ENCODE results near the gene LPP. TPM values are rescaled to one million over a fixed set of nuclear protein-coding genes. Genes with fewer than 3 reads are reported as not detected.

The LPP gene
- polyA plus RNA-seq, 1 experiment, result 76.3 TPM

DNA sequence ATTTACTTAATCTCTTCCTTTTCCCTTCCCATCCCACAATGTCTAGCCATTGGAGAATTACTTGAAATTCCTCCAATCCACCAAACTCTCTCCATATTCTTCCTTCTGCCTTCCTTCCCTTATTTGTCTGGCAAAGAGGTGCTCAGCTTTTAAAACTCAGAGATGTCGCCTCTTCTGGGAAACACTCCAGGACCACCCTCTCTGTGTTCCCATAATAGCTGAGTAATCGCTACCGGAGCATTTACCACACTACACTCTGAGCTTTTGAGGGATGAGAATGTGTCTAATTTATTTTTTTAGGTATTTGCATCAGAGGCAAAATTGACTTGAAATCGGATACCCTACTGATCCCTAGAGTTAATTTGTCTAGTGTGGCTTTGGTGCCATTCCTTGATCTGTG, 772.2 kb downstream of the LPP start:
- TF ChIP-seq, protein P1, sequence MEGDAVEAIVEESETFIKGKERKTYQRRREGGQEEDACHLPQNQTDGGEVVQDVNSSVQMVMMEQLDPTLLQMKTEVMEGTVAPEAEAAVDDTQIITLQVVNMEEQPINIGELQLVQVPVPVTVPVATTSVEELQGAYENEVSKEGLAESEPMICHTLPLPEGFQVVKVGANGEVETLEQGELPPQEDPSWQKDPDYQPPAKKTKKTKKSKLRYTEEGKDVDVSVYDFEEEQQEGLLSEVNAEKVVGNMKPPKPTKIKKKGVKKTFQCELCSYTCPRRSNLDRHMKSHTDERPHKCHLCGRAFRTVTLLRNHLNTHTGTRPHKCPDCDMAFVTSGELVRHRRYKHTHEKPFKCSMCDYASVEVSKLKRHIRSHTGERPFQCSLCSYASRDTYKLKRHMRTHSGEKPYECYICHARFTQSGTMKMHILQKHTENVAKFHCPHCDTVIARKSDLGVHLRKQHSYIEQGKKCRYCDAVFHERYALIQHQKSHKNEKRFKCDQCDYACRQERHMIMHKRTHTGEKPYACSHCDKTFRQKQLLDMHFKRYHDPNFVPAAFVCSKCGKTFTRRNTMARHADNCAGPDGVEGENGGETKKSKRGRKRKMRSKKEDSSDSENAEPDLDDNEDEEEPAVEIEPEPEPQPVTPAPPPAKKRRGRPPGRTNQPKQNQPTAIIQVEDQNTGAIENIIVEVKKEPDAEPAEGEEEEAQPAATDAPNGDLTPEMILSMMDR (IDR thresholded peaks at IDR 0.05; ENCODE audit: low read depth, low read length), result no peak
- Histone ChIP-seq H3K27me3 (ENCODE audit: control insufficient read depth, insufficient read depth, low read length) (no peaks in the 10 kb centered on the region), H3K4me3 (ENCODE audit: low read depth, low read length) (no peak overlapping the region), H3K9me3 (ENCODE audit: control insufficient read depth, insufficient read depth, low read length) (no peaks in the 10 kb centered on the region), H3K27ac (ENCODE audit: low read depth, low read length) (no peak overlapping the region)
- no peak for DNase-seq (ENCODE audit: low read depth, low spot score)
- POLR2A ChIA-PET, result no interaction called here
- CTCF ChIA-PET, result no interaction called here

DNA sequence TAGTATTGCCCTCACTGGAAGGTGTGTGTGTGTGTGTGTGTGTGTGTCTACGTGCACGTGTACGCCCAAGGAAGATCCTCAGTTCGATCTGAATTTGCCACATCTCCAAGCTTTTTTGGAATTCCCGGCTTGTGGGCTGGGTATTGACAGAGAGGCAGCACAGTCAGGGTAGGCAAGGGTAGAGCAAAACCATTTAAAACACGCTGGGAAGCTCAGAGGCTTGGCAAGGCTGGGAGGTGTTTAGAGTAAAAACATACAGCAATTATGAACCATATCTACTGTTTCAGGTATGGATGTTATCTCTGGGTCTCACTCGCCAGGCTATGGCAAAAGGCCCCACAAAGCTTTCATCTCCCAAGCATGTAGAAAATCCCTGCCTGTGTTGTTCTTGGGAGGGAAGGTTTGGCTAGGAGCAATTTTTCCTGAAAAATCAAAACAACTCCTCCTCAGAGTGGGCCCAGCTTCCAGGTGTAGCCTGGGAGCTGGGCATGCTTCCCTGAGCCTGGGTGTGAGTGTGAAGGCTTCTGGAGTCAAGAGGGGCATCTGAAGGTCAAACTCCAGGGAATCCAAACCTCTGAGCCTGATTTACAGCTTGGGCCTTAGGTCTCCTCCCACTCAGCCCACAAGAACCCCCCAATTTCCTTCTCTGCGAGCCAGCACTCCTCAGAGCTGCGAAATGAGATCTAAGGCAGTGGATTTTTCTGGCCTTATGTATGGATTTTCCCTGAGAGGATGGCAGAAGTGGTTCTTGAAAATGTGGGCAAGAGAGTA, 773.0 kb downstream of the LPP start:
- POLR2A ChIA-PET, result no interaction called here
- no peak for DNase-seq (ENCODE audit: low read depth, low spot score)

DNA sequence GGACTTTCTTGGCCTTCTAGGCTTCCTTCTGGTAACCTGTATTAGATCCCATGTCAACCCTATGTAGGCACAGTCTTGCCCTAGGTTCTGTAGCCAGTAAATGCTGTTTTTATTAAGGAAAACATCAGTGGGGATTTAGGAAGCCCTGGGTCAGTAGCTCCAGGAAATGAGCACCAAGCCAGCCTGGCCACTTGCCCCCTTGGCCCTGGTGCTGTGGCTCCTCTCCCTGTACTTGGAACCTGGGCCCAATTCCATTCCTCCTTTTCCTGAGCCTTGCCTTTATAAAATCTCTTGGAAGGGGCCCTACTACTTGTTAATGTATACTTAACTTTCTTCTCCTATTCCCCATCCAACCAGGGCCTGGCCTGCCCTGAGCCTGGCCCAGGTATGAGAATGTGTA, 774.0 kb downstream of the LPP start:
- Histone ChIP-seq H3K4me3 (ENCODE audit: low read depth, low read length) (no peak overlapping the region), H3K27me3 (ENCODE audit: control insufficient read depth, insufficient read depth, low read length) (no peaks in the 10 kb centered on the region), H3K27ac (ENCODE audit: low read depth, low read length) (no peak overlapping the region), H3K9me3 (ENCODE audit: control insufficient read depth, insufficient read depth, low read length) (no peaks in the 10 kb centered on the region)
- TF ChIP-seq, protein P1 (IDR thresholded peaks at IDR 0.05; ENCODE audit: low read depth, low read length), result no peak
- DNase-seq (ENCODE audit: low read depth, low spot score), result no peak
- ChIA-PET CTCF (no interaction called here), POLR2A (no interaction called here)

More for the DNA sequence above, 773.0 kb downstream of the LPP start:
- no peaks in the 10 kb centered on the region for H3K27me3 ChIP-seq (ENCODE audit: control insufficient read depth, insufficient read depth, low read length)
- no peak overlapping the region for H3K4me3 ChIP-seq (ENCODE audit: low read depth, low read length)
- CTCF ChIA-PET, result no interaction called here
- TF ChIP-seq, protein P1 (IDR thresholded peaks at IDR 0.05; ENCODE audit: low read depth, low read length), result no peak
- H3K27ac ChIP-seq (ENCODE audit: low read depth, low read length), result no peak overlapping the region
- no peaks in the 10 kb centered on the region for H3K9me3 ChIP-seq (ENCODE audit: control insufficient read depth, insufficient read depth, low read length)

DNA sequence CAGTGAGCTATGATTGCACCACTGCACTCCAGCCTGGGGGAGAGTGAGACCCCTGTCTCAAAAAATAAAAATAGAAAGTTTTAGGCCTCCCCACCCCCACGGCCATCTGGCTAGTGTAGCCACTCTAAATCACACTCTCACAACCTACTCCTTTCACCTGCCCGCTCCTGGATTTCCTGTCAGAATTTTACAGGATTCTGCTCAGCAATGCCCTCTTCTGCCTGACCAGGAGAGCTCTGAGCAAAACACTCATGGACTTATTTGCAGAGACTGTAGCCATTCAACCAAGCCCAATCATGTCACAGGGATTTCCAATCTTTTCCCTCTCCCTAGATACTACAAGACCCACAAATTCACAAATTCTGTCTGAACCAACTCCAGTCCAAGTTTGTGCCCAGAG, 775.2 kb downstream of the LPP start:
- Histone ChIP-seq H3K27me3 (ENCODE audit: control insufficient read depth, insufficient read depth, low read length) (no peaks in the 10 kb centered on the region), H3K4me3 (ENCODE audit: low read depth, low read length) (no peak overlapping the region), H3K27ac (ENCODE audit: low read depth, low read length) (no peak overlapping the region), H3K9me3 (ENCODE audit: control insufficient read depth, insufficient read depth, low read length) (no peaks in the 10 kb centered on the region)
- ChIA-PET POLR2A (no interaction called here), CTCF (no interaction called here)
- DNase-seq (ENCODE audit: low read depth, low spot score), result no peak
- TF ChIP-seq, protein P1 (IDR thresholded peaks at IDR 0.05; ENCODE audit: low read depth, low read length), result peak; percentile 15; the same call in 1 of the 2 replicates

DNA sequence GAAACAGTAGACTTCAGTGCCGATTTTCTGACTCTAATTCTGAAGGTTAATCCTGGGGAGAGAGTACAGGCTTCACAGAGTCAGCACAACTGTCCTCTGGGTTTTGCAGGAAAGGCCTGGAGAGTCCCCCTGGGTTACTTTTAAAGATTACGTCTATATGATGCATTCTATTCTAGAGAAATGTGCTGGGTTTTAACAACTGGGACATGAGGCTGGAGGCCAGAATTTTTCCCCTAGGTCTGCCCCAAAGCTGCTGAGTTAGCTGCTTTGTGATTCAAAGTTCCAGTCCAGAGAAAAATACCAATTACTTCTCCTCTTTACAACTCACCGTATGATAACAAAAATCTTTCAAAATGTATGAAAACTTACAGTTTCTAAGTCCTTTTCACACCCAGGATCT, 777.1 kb downstream of the LPP start:
- Histone ChIP-seq H3K9me3 (ENCODE audit: control insufficient read depth, insufficient read depth, low read length) (no peaks in the 10 kb centered on the region), H3K27me3 (ENCODE audit: control insufficient read depth, insufficient read depth, low read length) (no peaks in the 10 kb centered on the region), H3K4me3 (ENCODE audit: low read depth, low read length) (no peak overlapping the region), H3K27ac (ENCODE audit: low read depth, low read length) (peak overlapping the region; percentile 11)
- ChIA-PET POLR2A (no interaction called here), CTCF (no interaction called here)
- TF ChIP-seq, protein P1 (IDR thresholded peaks at IDR 0.05; ENCODE audit: low read depth, low read length), result no peak
- DNase-seq (ENCODE audit: low read depth, low spot score), result no peak
